ENCODE measurements around the gene ACAA2.

- TF ChIP-seq SIN3A (IDR thresholded peaks at IDR 0.05; ENCODE audit: borderline replicate concordance, insufficient read depth, low read depth, low read length), result no peak
- no peak for TF ChIP-seq CTCF (IDR thresholded peaks at IDR 0.05)
- no peak for TF ChIP-seq POLR2AphosphoS5 (IDR thresholded peaks at IDR 0.05; ENCODE audit: low read depth, low read length)
- no peak for TF ChIP-seq TCF7L2 (IDR thresholded peaks at IDR 0.05; ENCODE audit: low read depth, low read length)
- TF ChIP-seq REST (IDR thresholded peaks at IDR 0.05; ENCODE audit: insufficient read depth in 1 of 2, low read depth in 2 of 2, low read length in 1 of 2), result no peak
Observed at GRCh38 chr18:49753643-49754042, 59.7 kb downstream of the ACAA2 start.
